CD4-positive, alpha-beta T cell treated with Interleukin-4 for 4 hours (primary cell): ENCODE data around the gene PSRC1.
"Not testable (repeated sequence)": the region's sequence is repeated elsewhere in the genome, so short reads cannot be mapped to it uniquely, and the experiment has no call there.

Source experiments
- DNase-seq: peaks from one replicate; pipeline ENCODE4 v3.0.0-alpha.2; 2020

Gene PSRC1

DNA sequence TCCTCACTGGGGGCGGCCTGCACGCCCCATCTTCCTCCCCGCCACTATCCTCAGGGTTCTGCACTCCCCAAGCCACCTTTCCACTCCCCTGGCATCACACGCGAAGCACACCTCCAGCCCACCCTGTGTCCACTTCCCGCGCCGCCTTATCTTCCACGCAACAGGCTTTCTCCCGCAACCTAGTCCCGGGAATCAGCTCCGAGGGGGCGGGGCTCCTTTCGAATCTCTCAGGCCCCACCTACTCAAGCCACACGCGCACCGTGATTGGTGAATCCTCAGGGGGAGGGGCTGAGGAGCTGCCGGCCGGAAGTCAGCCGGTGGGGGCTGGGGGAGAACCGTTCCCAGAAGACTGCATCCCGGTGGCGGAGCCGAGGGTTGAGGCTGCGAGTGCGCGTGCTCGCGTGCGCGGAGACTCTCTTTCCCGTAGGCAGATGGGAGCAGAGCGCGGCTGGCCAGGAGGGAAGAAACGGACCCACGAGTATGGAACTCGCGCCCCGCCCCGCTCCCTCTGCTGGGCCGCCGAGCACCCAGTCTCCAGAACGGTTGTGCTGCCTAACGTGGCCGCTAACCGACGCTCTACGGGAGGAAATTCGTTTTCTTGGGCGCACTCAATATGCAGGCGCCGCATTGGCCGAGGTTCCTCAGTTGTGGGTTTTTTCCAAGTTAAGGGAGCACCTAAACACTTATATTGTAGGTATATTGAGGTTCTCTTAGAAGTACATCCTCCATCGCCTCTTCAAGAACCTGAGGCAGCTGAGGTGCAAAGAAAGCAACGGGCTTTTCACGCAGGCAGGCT lies at the start of gene PSRC1:
PSRC1 (minus strand) TSS at position 194 of the 796 bp plus-strand sequence.
- peak; percentile 84 for DNase-seq

DNA sequence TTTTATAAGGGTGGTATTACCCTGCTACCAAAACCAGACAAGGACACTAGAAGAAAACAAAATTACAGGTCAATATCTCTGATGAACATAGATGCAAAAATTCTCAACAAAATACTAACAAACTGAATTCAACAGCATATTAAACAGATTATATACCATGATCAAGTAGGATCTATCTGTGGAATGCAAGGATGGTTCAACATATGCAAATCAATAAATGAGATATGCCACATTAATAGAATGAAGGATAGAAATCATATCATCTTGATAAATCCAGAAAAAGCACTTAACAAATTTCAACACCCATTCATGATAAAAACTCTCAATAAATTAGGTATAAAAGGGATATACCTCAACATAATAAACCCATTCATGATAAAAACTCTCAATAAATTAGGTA lies 48.2 kb upstream of the PSRC1 start:
- DNase-seq: no peak

DNA sequence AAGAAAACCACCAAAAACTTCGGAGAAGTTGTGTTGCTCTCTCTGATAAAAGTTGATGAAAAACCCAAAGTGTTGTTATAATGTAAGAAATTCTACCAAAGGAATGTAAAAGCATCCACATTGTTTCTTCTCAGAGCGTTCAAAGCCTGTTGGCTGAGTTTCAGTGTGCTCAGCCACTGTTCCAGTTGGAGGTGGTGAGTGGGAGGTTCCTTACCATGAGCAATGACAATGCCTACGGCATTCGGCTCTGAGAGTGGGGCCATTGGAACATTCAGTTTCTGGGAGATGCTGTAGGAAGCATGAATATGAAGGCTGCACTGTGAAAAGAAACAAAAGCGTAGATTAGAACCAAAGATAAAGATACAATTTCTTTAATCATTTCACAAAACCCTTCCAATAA lies 44.3 kb upstream of the PSRC1 start:
- no peak for DNase-seq

DNA sequence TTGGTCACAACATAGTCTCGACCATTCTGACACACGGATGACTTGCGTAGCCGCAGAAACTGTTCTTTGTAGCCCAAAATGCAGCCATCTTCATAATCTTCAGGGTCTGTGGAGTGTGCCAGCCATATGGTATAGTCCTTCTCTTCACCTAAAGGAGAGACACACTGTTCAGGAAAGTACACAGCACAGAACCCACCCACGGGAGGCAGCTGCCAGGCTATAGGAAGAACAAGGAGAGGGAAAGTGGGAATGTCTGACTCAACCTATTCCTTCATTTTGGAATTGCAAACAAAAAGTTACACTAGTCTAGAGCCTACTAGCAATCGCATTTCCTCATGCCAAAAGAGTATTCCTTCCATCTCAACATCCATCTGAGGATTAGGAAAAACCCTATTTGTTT lies 40.0 kb upstream of the PSRC1 start:
- DNase-seq: no peak

DNA sequence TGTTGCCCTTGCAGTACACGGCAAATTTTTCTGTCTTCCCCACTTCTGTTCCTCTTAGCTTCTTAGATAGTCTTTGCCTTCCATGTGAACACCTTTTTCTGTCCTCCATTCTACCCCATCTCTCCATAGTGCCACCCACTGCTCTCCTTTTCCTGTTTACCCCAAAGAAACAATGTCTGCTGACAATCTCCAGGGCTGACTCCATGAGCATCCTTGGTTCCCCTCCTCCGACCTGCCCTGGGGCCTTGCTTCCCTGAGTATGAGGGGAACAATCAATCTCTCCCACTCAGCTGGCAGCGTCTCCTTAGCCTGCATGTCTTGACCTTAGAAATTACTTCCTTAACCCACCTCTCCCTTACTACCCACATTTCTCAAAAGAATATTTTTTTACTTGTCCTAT lies 36.2 kb upstream of the PSRC1 start:
- no peak for DNase-seq

DNA sequence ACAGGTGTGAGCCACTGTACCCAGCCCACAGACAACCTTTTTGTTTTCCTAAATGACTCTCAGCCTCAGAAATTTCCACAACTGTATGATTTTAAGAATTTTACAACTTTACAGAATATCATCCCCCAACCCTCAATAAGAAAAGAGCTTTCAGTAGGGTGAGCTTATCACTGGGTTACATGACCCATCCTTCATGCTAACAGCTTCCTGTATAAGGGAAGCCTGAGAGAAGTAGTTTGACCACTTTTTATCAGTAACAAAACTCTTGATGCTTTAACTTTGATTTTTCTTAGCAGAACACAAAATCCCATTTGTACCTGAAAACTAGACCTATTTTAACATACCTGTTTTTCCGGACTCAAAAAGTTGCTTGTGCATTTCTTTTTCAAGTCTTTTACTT lies 33.6 kb upstream of the PSRC1 start:
- no peak for DNase-seq

DNA sequence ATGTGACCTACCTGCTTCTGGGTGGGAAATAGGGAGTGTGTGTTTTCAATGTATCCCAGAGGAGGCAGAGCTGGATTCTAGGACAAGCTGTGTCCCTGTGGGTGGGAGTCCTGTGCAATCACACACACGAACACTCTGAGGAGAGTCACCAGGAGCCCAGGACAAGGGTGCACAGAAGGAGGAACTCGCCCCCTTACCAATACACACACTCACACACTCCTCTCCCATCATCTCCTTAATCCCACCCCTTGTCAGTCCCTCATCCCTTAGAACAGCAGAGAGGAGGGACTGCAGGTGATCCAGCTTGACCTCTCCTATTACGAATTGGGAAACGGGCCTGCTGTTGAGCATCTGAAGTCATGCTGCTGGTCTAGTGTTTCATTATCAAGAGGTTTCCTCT lies 32.3 kb upstream of the PSRC1 start:
- no peak for DNase-seq

DNA sequence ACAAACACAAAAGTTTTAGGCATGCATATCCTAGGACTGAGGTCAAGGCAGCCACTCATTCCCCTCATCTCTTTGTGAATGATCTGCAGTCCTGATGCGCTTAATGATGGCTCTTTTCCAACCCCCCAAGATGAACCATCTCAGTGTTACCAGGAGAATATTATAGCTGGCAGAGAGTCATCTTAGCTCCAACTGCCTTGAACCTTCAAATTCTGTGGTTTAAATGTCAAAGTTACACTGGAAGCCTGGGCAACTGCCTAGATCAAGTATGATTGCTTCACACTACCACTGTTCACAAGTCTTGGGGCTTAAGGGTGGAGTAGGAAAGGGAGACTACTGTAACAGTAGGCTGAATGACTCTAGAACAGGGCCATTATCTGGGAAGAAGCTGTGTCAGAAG lies 31.9 kb upstream of the PSRC1 start:
- DNase-seq: no peak

DNA sequence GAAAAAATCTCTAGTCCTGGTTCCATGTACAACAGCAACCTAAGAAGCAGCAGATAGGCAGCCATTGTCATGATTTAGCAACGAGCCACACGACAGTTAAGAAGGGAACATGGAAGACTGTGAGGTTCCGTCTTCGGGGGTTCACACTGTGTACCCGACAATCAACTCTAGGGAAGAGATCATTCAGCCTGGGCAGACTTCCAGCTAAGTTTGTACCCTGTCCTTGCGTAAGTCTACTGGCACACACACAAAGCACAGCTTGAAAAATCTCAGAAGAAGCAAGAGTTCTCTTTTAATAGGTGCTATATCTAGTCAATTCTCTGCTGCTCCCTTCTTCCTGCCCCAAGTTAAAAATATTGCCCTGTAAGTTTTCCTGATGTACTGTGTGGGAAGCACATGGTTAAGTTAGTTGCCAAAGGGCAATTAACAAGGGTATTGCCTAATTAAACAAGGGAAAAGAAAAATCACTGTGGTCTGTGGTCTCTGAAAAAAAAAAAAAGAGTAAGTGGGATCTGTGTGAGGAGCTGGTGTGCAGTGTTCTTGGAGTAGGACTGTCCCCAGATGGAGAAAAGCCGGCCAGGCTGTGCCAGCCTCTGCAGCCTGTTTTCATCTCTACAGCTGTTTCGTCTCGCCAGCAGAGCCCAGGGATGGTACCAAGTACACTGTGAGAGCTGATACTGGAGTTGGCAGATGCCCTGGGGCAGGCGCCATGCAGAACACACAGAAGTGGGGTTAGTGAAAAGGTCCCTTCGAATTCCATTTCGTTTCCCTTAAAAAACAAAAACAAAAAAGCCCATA lies 30.2 kb upstream of the PSRC1 start:
- DNase-seq: no peak

DNA sequence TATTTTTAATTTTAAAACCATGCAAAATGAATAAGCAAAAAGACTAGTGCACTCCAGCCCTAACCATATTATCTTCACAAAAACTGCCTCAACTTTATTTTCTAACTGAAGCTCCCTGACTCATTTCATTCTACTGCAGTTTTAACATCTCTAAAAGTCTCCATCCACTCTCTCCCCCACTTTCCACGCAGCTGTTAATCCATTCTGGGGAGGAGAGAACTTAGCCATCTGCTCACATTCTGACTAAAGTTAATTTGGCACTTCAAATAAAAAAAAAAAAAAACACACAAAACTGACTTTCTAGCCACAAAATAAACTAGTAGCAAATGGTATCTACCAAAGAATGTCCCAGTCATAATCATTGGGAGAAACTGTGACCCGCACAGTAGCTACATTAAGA lies 29.3 kb upstream of the PSRC1 start:
- DNase-seq: no peak

DNA sequence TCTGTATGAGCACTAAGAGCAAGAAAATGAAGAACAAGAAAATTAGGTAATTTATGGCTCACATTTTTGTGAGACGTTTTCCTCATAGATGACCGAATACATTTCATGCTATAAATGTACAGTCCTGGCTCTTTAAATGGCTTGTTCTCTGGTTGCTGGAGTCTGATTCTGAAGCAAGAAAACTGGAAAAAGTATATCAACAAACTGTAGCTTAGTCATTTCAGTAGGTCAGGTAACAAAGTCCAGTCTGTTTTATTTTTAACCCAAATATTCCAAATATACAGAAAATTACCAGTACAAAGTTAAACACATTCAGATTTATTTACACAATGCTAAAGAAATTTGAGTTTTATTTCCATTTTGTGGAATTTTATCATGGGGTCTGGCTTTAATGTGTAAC lies 26.4 kb upstream of the PSRC1 start:
- no peak for DNase-seq

DNA sequence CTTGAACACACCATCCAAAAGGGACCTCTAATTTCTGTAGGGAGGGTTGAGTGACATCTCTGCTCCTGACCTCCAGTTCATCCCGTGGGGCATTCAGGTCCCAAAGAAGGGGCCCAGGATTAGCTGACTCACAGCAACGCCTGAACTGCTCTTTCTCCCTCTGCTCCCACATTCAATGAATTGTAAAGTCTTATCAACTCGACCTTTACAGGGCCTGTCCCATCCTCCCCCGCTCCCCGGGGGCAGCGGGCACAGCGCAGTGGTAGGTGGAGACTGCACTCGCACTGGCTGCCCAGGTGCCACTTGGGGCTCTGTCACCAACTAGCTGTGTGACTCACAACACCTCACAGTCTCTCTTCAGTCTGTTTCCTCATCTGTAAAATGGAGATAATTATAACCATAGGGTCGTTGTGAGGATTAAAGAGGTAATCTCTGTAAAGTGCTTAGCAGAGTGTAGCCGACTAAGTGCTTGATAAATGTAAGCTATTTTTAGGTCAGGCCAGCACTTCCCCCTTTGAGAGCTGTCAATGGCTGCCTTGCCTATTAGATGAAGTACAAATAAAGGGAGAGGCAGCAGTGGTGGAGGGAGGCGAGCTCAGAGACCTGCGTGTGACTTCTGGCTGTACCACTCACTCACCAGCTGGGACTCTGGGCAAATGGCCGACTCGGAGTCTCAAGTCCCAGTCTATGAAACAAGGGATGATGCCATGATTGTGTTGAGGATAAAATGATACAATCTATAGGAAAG lies 24.5 kb upstream of the PSRC1 start:
- DNase-seq: no peak

DNA sequence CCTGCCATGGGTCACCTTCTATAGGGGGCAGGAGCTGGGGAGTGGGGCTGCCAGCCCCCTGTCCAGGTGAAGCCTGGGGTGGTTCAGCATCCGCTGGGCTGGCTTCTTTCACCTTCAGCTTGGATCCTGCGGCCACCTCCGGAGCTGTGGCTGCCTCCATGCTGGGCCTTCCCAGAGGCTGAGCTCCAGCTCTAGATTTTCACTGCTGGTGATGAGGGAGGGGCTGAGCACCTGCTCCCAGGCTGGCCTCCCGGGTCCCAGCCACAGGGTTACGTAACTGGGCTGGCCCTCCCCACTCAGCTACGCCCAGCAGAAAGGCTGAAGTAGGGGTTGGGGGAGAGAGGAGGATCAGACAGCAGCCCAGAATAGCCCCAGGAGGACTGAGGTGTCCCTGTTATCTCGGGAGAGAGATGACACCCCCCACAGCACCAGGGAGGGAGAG lies 23.9 kb upstream of the PSRC1 start, which contains the start of gene MYBPHL:
MYBPHL (minus strand) TSS at position 180 of the 442 bp plus-strand sequence; CDS start at position 160, 20 bp downstream.
- no peak for DNase-seq

DNA sequence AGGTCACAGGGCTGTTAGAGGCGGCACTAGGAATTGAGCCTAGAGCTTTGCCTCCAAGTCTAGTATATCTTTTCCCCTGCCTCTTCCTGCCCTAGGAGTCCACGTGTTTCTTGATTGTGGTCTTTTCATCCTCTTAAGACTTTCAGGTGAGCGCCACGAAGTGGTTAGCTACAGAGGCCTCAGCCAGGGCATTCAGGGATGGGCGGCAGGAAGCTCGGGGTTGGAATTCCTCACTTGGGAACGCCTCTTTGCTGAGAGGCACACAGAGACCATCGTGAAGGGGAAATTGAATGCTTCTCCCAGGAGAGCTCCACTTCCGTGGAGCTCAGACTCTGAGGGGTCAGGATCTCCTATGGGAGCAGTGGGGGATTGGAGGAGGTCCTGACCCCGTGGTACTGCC lies 23.0 kb upstream of the PSRC1 start:
- not testable (repeated sequence) for DNase-seq

DNA sequence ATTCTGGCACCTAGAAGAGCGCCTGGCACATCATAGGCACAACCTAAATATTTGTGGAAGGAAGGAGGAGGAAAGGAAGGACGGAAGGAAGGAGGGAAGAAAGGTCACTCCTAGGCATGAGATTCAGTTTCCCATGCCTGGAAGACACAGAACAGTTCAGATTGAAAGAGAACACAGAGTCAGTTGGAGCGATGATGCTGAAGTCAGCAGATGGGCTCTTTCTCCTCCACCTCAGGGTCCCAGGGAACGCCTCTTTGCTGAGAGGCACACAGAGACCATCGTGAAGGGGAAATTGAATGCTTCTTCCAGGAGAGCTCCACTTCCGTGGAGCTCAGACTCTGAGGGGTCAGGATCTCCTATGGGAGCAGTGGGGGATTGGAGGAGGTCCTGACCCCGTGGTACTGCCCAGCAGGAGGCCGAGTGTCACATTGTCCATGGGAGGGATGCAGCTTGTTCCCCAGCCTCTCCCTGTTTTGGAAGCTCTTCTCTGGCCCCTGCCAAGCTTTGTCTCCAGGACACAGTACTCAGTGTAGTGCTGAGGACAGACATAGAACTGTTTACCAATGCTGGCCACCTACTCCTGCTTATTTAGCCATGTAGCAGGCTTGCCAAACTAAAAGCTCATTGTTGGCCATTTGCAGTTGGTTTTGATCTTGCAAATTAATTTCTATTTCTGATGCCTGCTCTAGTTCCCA lies 21.4 kb upstream of the PSRC1 start:
- no peak for DNase-seq

DNA sequence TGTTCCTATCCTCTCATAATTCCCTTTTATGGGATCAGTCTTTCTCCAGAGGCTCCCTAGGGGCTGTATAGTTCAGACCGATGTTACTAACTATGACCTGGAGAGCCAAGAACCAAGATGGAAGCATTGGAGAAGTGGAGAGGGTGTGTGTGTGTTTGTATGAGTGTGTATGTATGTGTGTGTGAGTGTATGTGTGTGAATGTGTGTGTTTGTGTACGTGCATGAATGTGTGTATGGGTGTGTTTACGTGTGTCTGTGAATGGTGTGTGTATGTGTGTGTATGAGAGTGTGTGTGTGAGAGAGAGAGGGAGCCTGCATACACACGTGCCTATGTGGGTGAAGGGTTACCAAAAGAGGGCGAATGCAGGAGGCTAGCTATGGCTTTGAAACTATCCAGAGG lies 18.9 kb upstream of the PSRC1 start:
- no peak for DNase-seq

DNA sequence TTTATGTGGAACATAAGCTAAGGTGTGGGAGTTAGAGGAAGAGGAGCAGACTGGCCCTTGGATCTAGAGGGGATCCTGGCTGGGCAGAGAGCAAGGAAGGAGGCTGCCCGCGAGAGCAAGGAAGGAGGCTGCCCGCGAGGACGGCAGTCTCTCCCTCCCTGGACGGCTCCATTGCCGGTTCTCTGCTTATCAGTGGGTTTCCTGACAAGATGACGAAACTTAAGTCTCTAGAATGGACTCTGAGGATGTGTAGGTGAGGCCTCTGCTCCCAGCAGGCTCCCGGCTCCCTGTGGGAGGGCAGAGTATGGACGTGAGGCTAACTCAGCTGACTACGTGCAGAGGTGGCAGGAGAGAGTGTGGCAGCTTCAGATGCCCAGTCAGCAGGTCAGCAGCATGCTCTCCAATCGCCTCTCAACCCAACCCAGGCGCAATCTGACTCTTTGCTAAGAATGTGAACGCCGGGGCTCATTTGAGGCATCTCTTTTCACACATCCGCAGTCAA lies 17.8 kb upstream of the PSRC1 start:
- DNase-seq: no peak

DNA sequence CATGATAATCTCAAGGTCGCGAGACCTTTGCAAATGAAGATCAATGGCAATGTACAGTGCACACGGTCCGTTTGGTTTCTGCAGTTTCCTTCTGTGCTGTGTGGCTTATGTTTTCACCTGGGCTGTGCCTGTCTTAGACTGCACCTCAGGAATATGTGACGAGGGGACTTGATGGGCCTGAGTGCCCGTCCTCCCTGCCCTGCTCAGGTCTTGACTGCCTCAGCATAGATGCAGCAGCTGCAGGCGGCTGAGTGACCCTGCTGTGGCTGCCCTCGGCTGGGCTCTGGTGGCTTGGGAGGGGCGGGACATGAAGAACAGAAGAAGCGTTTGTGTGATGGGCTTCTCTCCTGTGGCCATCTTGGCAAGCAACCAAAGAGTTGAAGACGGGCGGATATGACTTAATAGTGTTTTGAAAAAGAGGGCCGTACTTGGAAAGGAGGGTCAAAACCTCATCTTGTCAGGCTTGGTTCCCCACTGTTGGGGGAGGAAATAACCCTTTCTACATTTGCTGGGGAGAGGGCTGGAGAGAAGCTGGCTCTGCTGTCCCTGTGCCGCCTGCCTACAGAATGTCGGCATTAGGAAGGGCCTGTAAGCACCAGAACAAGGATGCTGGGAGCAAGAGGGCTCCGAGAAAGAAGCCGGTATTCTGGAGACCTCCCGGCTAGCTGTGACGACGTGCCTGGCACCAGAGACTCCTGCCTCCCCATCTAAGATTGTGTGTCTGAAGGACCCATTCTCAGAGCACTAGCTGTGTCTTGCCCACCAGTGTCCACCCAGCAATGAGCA lies 16.8 kb upstream of the PSRC1 start:
- no peak for DNase-seq

DNA sequence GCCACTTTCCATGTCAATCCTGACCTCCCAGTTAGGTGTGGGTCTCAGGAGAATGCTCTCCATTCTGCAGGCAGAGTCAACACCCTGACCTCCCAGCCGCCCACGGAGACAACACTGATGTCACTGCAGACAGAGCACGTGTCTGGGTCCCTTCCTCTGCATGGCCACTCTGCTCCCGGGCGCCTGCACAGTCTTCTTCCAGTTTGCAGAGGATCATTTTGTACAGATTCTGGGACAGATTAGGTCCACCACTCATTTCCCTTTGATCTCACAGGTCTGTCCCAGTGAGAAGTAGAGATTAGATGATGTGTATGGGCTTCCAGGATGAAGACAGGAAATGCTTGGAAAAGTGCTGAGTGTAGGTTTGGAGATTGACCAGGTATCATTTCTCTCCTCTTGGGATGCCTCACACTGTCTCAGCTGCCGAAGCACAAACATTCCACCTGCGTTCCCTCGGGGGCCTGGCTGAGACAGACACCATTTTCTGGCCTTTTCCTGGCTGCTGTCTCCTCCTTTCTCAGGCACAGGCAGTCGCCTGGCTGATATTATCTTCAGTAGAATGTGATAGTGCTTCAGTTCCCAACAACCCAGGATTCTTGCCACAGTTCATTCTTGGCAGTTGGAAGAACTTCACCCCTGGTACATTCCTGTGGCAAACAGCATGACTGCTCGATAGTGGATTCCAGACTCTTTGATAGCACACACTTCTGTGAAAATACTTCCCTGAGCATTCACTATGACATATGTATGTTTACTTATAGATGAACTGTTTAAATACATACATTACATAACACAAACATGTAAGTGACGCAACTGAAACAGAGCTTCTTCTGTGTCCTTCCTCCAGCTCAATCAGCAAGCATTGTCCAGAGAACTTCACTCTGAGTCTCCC lies 16.0 kb upstream of the PSRC1 start:
- no peak for DNase-seq

DNA sequence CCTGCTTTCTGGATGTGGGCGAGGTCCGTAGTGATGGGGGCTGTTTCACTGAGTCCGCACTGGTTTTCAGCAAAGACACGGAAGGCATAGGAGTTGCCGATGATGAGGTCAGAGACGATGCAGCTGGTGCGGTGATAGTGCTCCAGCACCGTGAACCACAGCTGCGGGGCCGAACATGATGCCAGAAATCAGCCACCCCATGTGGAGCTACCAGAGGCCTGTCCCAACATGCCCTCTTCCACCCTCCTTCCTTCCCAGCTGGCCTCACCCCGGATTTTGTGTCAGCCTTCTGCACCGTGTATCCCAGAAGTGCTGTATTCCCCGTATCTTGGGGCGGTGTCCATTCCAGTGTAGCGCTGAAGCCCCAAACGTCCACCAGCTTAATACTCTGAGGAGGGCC lies 13.8 kb upstream of the PSRC1 start:
- DNase-seq: no peak
